Keratinocyte (primary cell): ENCODE results near the gene TAF11L6. TPM values are rescaled to one million over a fixed set of nuclear protein-coding genes. Genes with fewer than 3 reads are reported as not detected.
"Not testable (repeated sequence)": the region's sequence is repeated elsewhere in the genome, so short reads cannot be mapped to it uniquely, and the experiment has no call there.

Source experiments
- DNase-seq: peaks from one replicate; pipeline ENCODE4 v3.0.0-alpha.2; 2011; ENCODE audit warnings: low read depth, missing footprints, low spot score
- FAIRE-seq: peaks from 2 replicates; lab custom pipeline; 2011; peaks lifted over from hg19 to GRCh38; lab: Jason Lieb, UNC
- H2AFZ ChIP-seq: 2 replicates; pipeline ENCODE4 v1.6.0; 2012; ENCODE audit warnings: low read length, control low read depth, inconsistent platforms; ENCODE audit not compliant: control insufficient read depth
- H3K27ac ChIP-seq: 2 replicates; pipeline ENCODE4 v1.5.1; 2011; ENCODE audit warnings: low read length; ENCODE audit not compliant: control insufficient read depth, insufficient read depth
- H3K27me3 ChIP-seq: 3 replicates; pipeline ENCODE4 v1.6.0; 2011; ENCODE audit warnings: low read length; ENCODE audit not compliant: control insufficient read depth, insufficient read depth; ENCODE audit errors: extremely low read depth
- H3K36me3 ChIP-seq, 2 experiments: 2 replicates in 1 of 2; 3 replicates in 1 of 2; pipeline ENCODE4 v1.5.1; 2011; ENCODE audit warnings: low read length in 2 of 2, mild to moderate bottlenecking in 1 of 2; ENCODE audit not compliant: control insufficient read depth in 2 of 2, insufficient read depth in 2 of 2; ENCODE audit errors: extremely low read depth in 1 of 2
- H3K4me1 ChIP-seq: 3 replicates; pipeline ENCODE4 v1.5.1; 2011; ENCODE audit warnings: low read length; ENCODE audit not compliant: control insufficient read depth, insufficient read depth; ENCODE audit errors: extremely low read depth
- H3K4me2 ChIP-seq: 3 replicates; pipeline ENCODE4 v1.6.0; 2011; ENCODE audit warnings: low read depth, low read length; ENCODE audit not compliant: control insufficient read depth, insufficient read depth; ENCODE audit errors: extremely low read depth
- H3K4me3 ChIP-seq, 3 experiments: fragments of 200-600 bp in 1 of 3; sonication (generic) in 1 of 3; 2 replicates in 2 of 3; 3 replicates in 1 of 3; pipeline ENCODE4 v1.5.1; 2011 to 2016; ENCODE audit warnings: low read length in 3 of 3, mild to moderate bottlenecking in 3 of 3, control low read depth in 2 of 3, inconsistent platforms in 1 of 3, low read depth in 1 of 3, mixed read lengths in 1 of 3, mixed run types in 1 of 3, moderate library complexity in 1 of 3; ENCODE audit not compliant: control insufficient read depth in 2 of 3, insufficient read depth in 2 of 3; ENCODE audit errors: extremely low read depth in 1 of 3
- H3K79me2 ChIP-seq: 2 replicates; pipeline ENCODE4 v1.6.0; 2012; ENCODE audit warnings: low read length; ENCODE audit not compliant: control insufficient read depth, insufficient read depth
- H3K9ac ChIP-seq: 3 replicates; pipeline ENCODE4 v1.6.0; 2011; ENCODE audit warnings: low read length; ENCODE audit not compliant: control insufficient read depth, insufficient read depth; ENCODE audit errors: extremely low read depth
- H3K9me1 ChIP-seq: 3 replicates; pipeline ENCODE4 v1.6.0; 2011; ENCODE audit warnings: low read length; ENCODE audit not compliant: control insufficient read depth, insufficient read depth; ENCODE audit errors: extremely low read depth
- H3K9me3 ChIP-seq: 2 replicates; pipeline ENCODE4 v1.5.1; 2012; ENCODE audit warnings: low read depth, low read length; ENCODE audit not compliant: control insufficient read depth
- H4K20me1 ChIP-seq: 3 replicates; pipeline ENCODE4 v1.6.0; 2011; ENCODE audit warnings: low read length; ENCODE audit not compliant: control insufficient read depth, insufficient read depth; ENCODE audit errors: extremely low read depth
- dilution Hi-C: fragments of 300-500 bp; cut with MboI; formaldehyde crosslinking; loops from one replicate; pipeline ENCODE4 v1.7.0; 2020; ENCODE audit warnings: low sequenced_read_pairs; ENCODE audit not compliant: extremely low pct_ligation_motif_present
- polyA plus RNA-seq, 5 experiments: library from polyadenylated mRNA; depleted of rRNA in 3 of 5; stranded (reverse) in 3 of 5; stranded (forward) in 1 of 5; unstranded in 1 of 5; fragments of >200 nt; gene quantifications; 1 replicate in 1 of 5; 2 replicates in 3 of 5; 3 replicates in 1 of 5; pipeline versions ENCODE4 v1.2.1 to v1.2.3, GENCODE V29; 2011 to 2012; ENCODE audit warnings: missing spikeins in 2 of 5, low read depth in 1 of 5, low replicate concordance in 1 of 5
- small RNA-seq, 3 experiments: library from RNA; depleted of rRNA; stranded (forward); fragments of <200 nt; gene quantifications; one replicate each; pipeline ENCODE3, GENCODE V24; 2012; ENCODE audit warnings: low read depth in 3 of 3, low replicate concordance in 1 of 3; ENCODE audit not compliant: insufficient read length in 3 of 3

Gene TAF11L6
- polyA plus RNA-seq, 1 donor (not counting 4 experiments of a cell fraction or from before 2014, with no cell fraction given) = not detected

GRCh38 chr5:17521501-17521900 is 7.0 kb upstream of the TAF11L6 start, which contains the start of gene TAF11L4:
TSS of gene TAF11L4 (plus strand) at chr5:17521801.
- H3K36me3 ChIP-seq, H3K79me2 ChIP-seq, FAIRE-seq, dilution Hi-C loops, H4K20me1 ChIP-seq, H3K9me1 ChIP-seq, H3K4me3 ChIP-seq, H3K9ac ChIP-seq, DNase-seq, H3K9me3 ChIP-seq, H2AFZ ChIP-seq, H3K27me3 ChIP-seq, H3K27ac ChIP-seq, H3K4me1 ChIP-seq, H3K4me2 ChIP-seq: not testable (repeated sequence)

DNA sequence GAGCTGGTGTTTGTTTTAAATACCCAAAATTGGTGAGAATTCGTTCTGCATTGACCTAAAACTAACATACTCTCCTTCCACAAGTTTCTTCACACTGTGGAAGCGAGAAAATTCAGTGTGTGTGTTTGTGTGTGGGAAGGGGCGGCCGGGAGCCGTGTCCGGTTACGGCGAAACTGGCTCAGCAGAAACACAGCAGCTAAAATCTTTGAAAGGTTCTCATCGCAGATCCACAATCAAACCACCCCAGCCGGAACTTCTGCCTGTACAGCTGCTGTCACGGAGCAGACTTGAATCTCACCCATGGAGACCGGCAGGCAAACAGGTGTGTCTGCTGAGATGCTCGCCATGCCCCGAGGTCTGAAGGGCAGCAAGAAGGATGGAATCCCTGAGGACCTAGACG is 3.5 kb upstream of the TAF11L6 start, which contains the start of gene TAF11L5:
TSS of gene TAF11L5 (plus strand) at position 301 of the 400 bp plus-strand sequence.
- FAIRE-seq, H3K4me3 ChIP-seq, H3K27ac ChIP-seq, H3K79me2 ChIP-seq, H3K9me3 ChIP-seq, H3K4me2 ChIP-seq, dilution Hi-C loops, H3K9ac ChIP-seq, H3K9me1 ChIP-seq, H3K27me3 ChIP-seq, H4K20me1 ChIP-seq, H2AFZ ChIP-seq, DNase-seq, H3K4me1 ChIP-seq, H3K36me3 ChIP-seq: not testable (repeated sequence)

DNA sequence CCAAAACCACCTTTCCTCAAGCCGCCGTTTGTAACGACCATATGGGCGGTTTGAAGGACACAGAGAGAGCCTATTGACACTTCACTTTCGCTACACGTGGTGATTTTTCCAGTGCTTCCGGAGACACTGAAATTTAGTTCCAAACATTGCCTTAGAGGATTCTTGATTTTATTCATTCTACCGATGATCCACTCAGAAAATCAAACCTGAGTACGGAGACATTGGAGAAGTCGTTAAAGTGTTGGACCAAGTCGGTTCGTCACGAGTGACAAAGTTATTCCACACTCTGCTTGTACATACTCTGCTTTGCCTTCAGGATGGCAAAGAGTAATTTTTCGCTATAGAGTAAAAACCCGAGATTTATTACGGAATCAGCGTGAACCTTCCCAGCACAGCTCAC is 2.0 kb upstream of the TAF11L6 start:
- H3K36me3 ChIP-seq, H4K20me1 ChIP-seq, H3K4me3 ChIP-seq, H3K27ac ChIP-seq, H3K4me1 ChIP-seq, H3K9me1 ChIP-seq, dilution Hi-C loops, DNase-seq, H3K4me2 ChIP-seq, H3K79me2 ChIP-seq, H3K27me3 ChIP-seq, H2AFZ ChIP-seq, H3K9me3 ChIP-seq, FAIRE-seq, H3K9ac ChIP-seq: not testable (repeated sequence)

Small RNA genes lying within 50 kb of the gene (small RNA-seq; reads per million reads assigned to genes)
- gene AC106774.3 = 0 reads per million in 3 experiments

Other genes with a start within 250 kb of the TAF11L6 start
- not detected in 3 replicates for gene TAF11L2, start 30.4 kb upstream of the TAF11L6 start, polyA plus RNA-seq
- gene TAF11L3, start 10.3 kb upstream of the TAF11L6 start, polyA plus RNA-seq = not detected in 3 replicates
- gene TAF11L4, start 6.9 kb upstream of the TAF11L6 start, polyA plus RNA-seq = not detected in 3 replicates
- not detected in 3 replicates for gene TAF11L5, start 3.4 kb upstream of the TAF11L6 start, polyA plus RNA-seq
- not detected in 3 replicates for gene TAF11L7, start 57.1 kb downstream of the TAF11L6 start, polyA plus RNA-seq
- gene TAF11L8, start 62.3 kb downstream of the TAF11L6 start, polyA plus RNA-seq = not detected in 3 replicates
- not detected in 3 replicates for gene TAF11L9, start 65.7 kb downstream of the TAF11L6 start, polyA plus RNA-seq
- gene TAF11L10, start 69.2 kb downstream of the TAF11L6 start, polyA plus RNA-seq = not detected in 3 replicates
- not detected in 3 replicates for gene TAF11L11, start 75.5 kb downstream of the TAF11L6 start, polyA plus RNA-seq
- not detected in 3 replicates for gene TAF11L12, start 81.7 kb downstream of the TAF11L6 start, polyA plus RNA-seq
- gene TAF11L13, start 103.4 kb downstream of the TAF11L6 start, polyA plus RNA-seq = not detected in 3 replicates
- not detected in 3 replicates for gene TAF11L14, start 105.8 kb downstream of the TAF11L6 start, polyA plus RNA-seq